Parathyroid adenoma (tissue), 2 donors: ENCODE results near the gene FARSB.

Experiments
- H2AFZ ChIP-seq: fragments of 300-600 bp; sonication (generic); one replicate; pipeline ENCODE4 v1.7.0; 2017; ENCODE audit warnings: antibody characterized with exemption, mild to moderate bottlenecking
- H3K27ac ChIP-seq: fragments of 300-600 bp; sonication (generic); one replicate; pipeline ENCODE4 v1.7.0; 2017
- H3K27me3 ChIP-seq: fragments of 300-600 bp; sonication (generic); one replicate; pipeline ENCODE4 v1.7.0; 2017; ENCODE audit warnings: low read length; ENCODE audit not compliant: control insufficient read depth, insufficient read depth
- H3K36me3 ChIP-seq: fragments of 300-600 bp; sonication (generic); one replicate; pipeline ENCODE4 v1.7.0; 2017; ENCODE audit warnings: low read length; ENCODE audit not compliant: control insufficient read depth, insufficient read depth
- H3K4me1 ChIP-seq: fragments of 300-600 bp; sonication (generic); one replicate; pipeline ENCODE4 v1.7.0; 2017; ENCODE audit warnings: control low read depth
- H3K4me2 ChIP-seq: fragments of 300-600 bp; sonication (generic); one replicate; pipeline ENCODE4 v1.7.0; 2017; ENCODE audit warnings: low read length
- H3K4me3 ChIP-seq: fragments of 300-600 bp; sonication (generic); one replicate; pipeline ENCODE4 v1.7.0; 2017; ENCODE audit warnings: low read depth, low read length
- H3K79me2 ChIP-seq: fragments of 300-600 bp; sonication (generic); one replicate; pipeline ENCODE4 v1.7.0; 2017; ENCODE audit warnings: control low read depth
- H3K9ac ChIP-seq: fragments of 300-600 bp; sonication (generic); one replicate; pipeline ENCODE4 v1.7.0; 2017; ENCODE audit warnings: mild to moderate bottlenecking
- H3K9me3 ChIP-seq: fragments of 300-600 bp; sonication (generic); one replicate; pipeline ENCODE4 v1.7.0; 2017; ENCODE audit warnings: low read length; ENCODE audit not compliant: control insufficient read depth
- TF ChIP-seq, protein P1 (sequence below): fragments of 300-600 bp; sonication (generic); IDR thresholded peaks from one replicate; pipeline ENCODE4 v1.7.0; 2017; ENCODE audit warnings: antibody characterized with exemption, mild to moderate bottlenecking
- donor health status: primary hyperparathyroidism.

The FARSB gene

DNA sequence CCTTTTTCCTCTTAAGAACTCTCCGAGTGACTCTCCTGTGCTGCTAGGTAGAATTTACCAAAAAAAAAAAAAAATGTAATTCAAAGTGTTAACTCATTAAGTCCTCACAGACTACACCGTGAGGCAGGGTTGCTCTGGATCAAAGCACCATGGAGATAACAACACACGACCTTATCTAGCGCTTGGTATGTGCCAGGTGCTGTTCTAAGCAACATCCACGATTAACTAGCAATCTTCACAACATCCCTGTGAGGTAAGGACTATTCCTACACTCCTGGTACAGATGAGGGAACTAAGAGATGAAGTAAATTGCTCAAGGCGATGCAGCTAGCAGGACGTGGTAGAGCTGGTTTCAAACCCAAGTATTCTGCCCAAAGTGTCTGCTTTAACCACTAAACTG lies 17.4 kb upstream of the FARSB start:
- H3K9ac ChIP-seq, result no peak overlapping the region
- peak overlapping the region; percentile 43 for H3K27ac ChIP-seq
- no peaks in the 10 kb centered on the region for H3K9me3 ChIP-seq
- no peaks in the 10 kb centered on the region for H3K79me2 ChIP-seq
- H3K4me3 ChIP-seq, result no peak overlapping the region
- no peaks in the 10 kb centered on the region for H3K36me3 ChIP-seq
- H3K27me3 ChIP-seq, result no peaks in the 10 kb centered on the region
- TF ChIP-seq, protein P1, sequence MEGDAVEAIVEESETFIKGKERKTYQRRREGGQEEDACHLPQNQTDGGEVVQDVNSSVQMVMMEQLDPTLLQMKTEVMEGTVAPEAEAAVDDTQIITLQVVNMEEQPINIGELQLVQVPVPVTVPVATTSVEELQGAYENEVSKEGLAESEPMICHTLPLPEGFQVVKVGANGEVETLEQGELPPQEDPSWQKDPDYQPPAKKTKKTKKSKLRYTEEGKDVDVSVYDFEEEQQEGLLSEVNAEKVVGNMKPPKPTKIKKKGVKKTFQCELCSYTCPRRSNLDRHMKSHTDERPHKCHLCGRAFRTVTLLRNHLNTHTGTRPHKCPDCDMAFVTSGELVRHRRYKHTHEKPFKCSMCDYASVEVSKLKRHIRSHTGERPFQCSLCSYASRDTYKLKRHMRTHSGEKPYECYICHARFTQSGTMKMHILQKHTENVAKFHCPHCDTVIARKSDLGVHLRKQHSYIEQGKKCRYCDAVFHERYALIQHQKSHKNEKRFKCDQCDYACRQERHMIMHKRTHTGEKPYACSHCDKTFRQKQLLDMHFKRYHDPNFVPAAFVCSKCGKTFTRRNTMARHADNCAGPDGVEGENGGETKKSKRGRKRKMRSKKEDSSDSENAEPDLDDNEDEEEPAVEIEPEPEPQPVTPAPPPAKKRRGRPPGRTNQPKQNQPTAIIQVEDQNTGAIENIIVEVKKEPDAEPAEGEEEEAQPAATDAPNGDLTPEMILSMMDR, result no peak
- H2AFZ ChIP-seq, result peak overlapping the region; percentile 28
- H3K4me2 ChIP-seq, result no peak overlapping the region
- H3K4me1 ChIP-seq, result peaks cover 10% of the 10 kb centered on the region

DNA sequence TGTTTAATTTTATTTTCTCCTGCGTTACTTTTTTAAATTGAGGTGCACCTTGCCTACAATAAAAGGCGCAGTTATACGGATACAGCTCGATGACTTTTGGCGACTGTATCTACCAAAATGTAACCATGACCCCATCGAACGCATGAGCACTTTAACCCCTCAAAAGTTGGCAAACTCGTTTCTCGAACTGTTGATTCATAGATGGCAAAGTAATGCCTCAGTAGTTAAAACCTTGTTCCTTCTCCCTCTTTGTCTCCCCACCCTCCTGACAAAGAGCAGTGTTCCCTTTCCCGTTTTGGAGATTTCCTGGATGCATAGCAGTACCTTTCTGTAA lies 16.1 kb upstream of the FARSB start:
- Histone ChIP-seq H3K4me1 (peaks cover 7% of the 10 kb centered on the region), H3K4me3 (peak overlapping the region; percentile 61), H3K9ac (no peak overlapping the region), H2AFZ (peak overlapping the region; percentile 83), H3K4me2 (peak overlapping the region; percentile 90), H3K36me3 (no peaks in the 10 kb centered on the region), H3K9me3 (no peaks in the 10 kb centered on the region), H3K79me2 (no peaks in the 10 kb centered on the region), H3K27me3 (no peaks in the 10 kb centered on the region), H3K27ac (peak overlapping the region; percentile 46)
- TF ChIP-seq, protein P1, result no peak

DNA sequence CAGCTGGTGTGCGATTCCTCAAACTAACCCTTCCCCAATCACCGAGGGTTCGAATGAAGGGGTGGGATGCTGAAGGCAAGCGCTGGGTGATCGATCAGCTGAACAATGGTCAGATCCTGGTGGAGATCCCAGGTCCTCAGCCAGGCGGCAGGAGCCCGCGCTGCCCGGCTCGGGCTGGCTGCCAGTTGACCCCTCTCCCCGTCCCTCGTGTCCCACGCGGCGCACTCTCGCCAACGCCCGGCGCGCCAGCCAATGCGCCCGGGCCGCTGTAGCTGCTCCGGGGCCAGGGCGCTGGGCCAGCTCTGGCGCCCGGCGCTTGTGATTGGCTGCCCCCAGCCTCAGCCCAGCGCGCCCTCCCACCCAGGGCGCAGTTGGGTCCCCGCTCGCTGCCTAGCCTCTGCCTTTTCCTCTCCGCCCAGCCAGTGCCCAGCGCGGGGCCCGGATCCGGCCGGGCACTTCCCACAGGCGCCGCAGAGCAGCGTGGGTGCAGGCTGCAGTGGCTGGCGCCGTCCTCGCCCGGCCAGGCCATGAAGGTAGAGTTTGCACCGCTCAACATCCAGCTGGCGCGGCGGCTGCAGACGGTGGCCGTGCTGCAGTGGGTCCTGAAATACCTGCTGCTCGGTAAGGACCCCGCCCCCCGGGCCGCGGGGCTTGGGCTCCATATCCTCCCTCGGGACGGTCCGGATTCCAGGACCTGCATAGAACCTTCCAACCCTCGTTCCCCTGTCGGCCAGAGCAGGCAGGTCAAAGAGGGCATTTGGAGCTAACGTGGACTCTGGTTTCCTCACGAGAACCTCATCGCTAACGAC lies 15.6 kb upstream of the FARSB start, which contains the start of gene MOGAT1:
TSS of gene MOGAT1 (plus strand) at position 400 of the 809 bp plus-strand sequence. CDS start at position 528, 128 bp downstream.
- Histone ChIP-seq H3K27ac (peak within 1 kb of the TSS; percentile 46), H3K79me2 (no peaks in the 10 kb centered on the region), H3K4me3 (peak within 1 kb of the TSS; percentile 61), H2AFZ (peak within 1 kb of the TSS; percentile 83), H3K27me3 (no peaks in the 10 kb centered on the region), H3K9ac (no peak within 1 kb of the TSS), H3K36me3 (no peaks in the 10 kb centered on the region), H3K4me2 (peak within 1 kb of the TSS; percentile 90), H3K4me1 (peaks cover 7% of the 10 kb centered on the region), H3K9me3 (no peaks in the 10 kb centered on the region)
- TF ChIP-seq, protein P1, result no peak

DNA sequence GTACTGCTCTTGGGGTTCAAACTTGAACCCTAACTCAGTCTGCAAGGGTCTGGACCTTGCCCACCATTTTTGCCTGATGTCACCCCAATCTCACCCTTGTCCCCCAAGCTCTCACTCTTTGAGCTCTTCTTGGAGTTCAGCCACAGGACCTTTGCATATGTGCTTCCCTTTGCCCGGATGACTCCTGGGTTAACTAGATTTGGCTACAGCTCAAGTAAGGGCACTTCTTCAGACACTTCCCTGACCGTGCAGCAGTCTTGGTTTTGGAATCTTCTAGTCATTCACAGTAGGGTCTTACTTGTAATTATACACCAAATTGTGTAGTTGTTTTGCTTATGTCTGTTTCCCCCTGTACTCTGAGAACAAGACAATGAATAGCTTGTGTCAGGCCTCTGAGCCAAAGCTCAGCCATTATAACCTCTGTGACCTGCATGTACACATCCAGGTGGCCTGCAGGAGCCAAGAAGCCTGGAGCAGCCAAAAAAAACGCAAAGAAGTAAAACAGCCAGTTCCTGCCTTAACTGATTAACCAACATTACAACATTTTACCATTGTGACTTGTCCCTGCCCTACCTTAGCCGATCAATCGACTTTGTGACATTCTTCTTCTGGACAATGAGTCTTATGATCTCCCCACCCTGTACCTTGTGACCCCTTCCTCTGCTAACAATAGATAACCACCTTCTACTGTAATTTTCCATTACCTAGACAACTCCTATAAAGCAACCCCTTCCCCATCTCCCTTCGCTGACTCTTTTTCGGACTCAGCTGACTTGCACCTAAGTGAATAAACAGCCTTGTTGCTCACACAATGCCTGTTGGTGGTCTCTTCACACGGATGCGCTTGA lies 14.5 kb upstream of the FARSB start:
- Histone ChIP-seq H3K9me3 (no peaks in the 10 kb centered on the region), H2AFZ (peak overlapping the region; percentile 27), H3K4me1 (peaks cover 7% of the 10 kb centered on the region), H3K79me2 (no peaks in the 10 kb centered on the region), H3K4me3 (no peak overlapping the region), H3K9ac (no peak overlapping the region), H3K27ac (peak overlapping the region; percentile 46), H3K4me2 (no peak overlapping the region), H3K27me3 (no peaks in the 10 kb centered on the region), H3K36me3 (no peaks in the 10 kb centered on the region)
- TF ChIP-seq, protein P1, result no peak
